GM10266 (cell line): ENCODE results near the gene NUP133.
A peak's percentile ranks its signal among the peaks of the same experiment; 100 is the strongest.
"Not testable (repeated sequence)": the region's sequence is repeated elsewhere in the genome, so short reads cannot be mapped to it uniquely, and the experiment has no call there.

Source experiments
- DNase-seq: peaks from one replicate; pipeline ENCODE4 v3.0.0; 2012; ENCODE audit errors: extremely low spot score
- TF ChIP-seq, protein P1 (sequence below): IDR thresholded peaks from 2 replicates; pipeline ENCODE4 v1.5.1; 2012; ENCODE audit warnings: mild to moderate bottlenecking, low read depth; ENCODE audit not compliant: control insufficient read depth, insufficient read depth; ENCODE audit errors: missing control alignments

Gene NUP133

DNA sequence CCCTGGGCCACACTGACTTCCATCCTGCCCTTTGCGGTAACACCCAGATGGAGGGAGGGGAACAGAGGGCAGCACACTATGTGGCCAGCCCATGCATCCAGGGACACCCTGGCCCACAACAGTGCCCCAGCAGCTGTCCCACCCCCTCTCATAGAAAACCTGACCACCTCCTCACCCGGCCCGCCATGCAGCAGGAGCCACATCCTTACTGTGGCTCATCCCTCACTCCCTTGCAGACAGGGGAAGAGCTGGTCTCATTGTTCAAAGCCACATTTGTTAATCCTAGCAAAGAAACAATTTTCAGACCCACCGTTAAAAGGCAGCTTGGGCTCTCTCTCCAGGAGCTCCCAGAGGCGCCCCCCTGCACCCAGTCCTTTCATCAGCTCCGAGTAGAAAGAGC lies 23.2 kb upstream of the NUP133 start:
- no peak for DNase-seq
- TF ChIP-seq, protein P1, sequence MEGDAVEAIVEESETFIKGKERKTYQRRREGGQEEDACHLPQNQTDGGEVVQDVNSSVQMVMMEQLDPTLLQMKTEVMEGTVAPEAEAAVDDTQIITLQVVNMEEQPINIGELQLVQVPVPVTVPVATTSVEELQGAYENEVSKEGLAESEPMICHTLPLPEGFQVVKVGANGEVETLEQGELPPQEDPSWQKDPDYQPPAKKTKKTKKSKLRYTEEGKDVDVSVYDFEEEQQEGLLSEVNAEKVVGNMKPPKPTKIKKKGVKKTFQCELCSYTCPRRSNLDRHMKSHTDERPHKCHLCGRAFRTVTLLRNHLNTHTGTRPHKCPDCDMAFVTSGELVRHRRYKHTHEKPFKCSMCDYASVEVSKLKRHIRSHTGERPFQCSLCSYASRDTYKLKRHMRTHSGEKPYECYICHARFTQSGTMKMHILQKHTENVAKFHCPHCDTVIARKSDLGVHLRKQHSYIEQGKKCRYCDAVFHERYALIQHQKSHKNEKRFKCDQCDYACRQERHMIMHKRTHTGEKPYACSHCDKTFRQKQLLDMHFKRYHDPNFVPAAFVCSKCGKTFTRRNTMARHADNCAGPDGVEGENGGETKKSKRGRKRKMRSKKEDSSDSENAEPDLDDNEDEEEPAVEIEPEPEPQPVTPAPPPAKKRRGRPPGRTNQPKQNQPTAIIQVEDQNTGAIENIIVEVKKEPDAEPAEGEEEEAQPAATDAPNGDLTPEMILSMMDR, result no peak

DNA sequence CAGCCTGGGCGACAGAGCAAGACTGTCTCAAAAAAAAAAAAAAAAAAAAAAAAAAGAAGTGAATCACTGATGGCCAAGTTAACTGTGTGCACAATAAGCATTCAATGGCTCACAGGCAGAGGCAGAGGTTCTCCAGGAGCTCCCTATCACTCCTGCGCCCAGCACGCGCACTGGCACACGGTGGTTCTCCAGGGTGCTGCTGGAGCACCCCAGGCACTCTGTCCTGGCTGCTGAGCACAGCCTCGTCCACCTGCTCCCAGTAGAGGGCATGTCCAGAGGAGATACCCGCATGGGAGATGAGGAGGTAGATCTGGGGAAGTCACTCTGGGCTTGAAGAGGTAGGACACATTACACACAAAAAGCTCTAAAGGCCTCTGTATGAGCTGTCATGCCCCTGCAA lies 21.5 kb upstream of the NUP133 start:
- no peak for DNase-seq
- TF ChIP-seq, protein P1, result no peak

DNA sequence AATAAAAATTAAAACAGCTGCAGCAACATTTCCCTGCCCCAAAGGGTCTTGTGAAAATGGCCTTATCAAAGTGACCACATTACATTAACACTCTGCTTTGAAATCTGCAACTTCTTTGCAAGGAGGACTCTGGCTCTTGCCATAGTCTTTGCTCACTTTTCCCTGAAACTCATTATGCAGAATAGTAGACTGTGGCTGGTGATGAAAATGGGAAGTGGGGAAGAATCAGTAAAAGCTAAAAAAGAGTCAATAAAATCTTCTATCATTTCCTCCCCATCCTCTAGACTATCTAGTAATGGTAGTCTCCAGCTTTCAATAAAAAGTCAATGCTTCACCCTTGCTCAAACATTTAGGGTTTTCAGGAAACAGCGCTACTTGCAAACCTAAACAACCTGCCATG lies 18.6 kb upstream of the NUP133 start:
- TF ChIP-seq, protein P1, result no peak
- no peak for DNase-seq

DNA sequence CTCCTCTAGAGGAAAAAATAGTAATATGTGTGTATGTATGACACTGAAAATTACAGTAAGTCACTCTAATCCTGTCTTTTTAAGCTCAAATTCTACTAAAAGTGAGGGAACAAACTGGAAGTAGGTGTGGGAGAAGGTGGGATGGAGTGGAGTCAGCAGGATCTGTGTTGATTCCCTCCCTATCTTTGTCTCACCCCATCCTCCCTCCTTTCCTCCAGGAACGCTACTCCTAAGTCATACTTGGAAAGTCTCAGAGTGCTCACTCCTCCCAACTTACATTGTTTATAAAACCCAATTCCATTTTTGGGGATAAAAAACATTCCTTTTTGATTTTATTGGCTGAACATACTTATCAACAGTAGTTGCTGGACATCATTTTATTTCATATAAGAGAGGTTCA lies 14.9 kb upstream of the NUP133 start:
- no peak for DNase-seq
- TF ChIP-seq, protein P1, result no peak

DNA sequence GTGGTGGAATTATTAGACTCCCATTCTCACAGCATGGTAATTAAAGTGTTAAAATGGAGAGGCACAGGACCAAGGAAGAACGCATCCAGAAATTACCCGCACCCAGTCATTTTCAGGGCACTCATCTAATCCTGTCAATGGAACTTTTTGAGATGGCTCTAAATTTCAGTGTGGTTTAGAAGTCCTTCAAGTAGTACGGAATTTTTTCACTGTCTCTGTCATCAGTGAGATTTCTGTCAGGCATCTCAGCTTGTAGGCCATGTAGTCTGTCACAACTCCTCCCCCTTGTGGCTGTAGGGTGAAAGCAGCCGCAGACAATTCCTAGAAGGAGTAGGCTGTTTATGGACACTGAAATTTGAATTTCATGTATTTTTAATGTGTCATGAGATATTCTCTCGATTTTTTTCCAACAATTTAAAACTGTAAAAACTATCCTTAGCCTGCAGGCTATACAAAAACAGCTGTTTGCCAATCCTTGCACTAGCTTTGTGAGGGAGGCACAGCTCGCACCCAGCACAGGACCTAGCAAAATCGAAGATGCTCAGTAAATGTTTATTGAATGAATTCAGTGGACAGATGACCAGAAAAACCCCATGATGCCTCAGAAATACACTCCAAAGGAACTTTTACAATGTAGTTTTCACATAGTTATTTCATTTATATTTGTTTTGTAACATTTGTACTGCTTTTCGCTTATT lies 6.6 kb upstream of the NUP133 start:
- TF ChIP-seq, protein P1, result peak; percentile 83
- DNase-seq, result peak; percentile 47

DNA sequence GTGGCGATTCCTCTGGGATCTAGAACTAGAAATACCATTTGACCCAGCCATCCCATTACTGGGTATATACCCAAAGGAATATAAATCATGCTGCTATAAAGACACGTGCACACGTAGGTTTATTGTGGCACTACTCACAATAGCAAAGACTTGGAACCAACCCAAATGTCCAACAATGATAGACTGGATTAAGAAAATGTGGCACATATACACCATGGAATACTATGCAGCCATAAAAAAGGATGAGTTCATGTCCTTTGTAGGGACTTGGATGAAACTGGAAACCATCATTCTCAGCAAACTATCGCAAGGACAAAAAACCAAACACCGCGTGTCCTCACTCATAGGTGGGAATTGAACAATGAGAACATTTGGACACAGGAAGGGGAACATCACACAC lies 3.5 kb upstream of the NUP133 start:
- DNase-seq, result not testable (repeated sequence)

DNA sequence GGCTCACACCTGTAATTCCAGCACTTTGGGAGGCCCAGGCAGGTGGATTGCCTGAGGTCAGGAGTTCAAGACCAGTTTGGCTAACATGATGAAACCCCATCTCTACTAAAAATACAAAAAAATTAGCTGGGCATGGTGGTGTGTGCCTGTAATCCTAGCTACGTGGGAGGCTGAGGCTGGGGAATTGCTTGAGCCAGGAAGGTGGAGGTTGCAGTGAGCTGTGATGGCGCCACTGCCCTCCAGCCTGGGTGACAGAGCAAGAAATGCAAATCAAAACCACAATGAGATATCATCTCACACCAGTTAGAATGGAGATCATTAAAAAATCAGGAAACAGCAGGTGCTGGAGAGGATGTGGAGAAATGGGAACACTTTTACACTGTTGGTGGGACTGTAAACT lies 3.1 kb upstream of the NUP133 start:
- not testable (repeated sequence) for DNase-seq

DNA sequence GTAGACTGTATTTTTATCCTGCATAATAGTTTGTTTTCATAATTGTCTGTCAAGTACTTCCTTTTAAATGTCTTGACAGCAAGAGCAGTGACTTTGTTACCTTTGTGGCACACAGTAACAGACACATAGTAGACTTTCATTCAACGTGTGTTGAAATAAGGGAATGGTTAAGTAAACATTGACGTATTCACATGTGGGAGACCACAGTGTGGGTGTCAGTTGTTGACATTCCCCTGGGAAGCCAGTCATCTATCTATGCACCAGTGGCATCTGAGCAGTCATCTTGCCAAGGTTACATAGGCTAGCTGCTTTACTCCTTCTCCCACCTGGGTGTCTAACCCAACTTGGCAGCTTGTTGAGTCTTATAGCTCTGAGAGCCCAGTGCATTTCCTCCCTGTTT lies 1.4 kb upstream of the NUP133 start:
- TF ChIP-seq, protein P1, result no peak
- no peak for DNase-seq
